ENCODE measurements around the gene OBSCN. TPM values are rescaled to one million over a fixed set of nuclear protein-coding genes. Genes with fewer than 3 reads are reported as not detected.
A peak's percentile ranks its signal among the peaks of the same experiment; 100 is the strongest.

OBSCN gene
- total and polyA plus RNA-seq, 5 donors = 144 to 234 (median 188) TPM

GRCh38 chr1:228277491-228278431 lies 69.9 kb downstream of the OBSCN start:
- no peak overlapping the region for H3K4me3 ChIP-seq (ENCODE audit: low read length)
- ATAC-seq = no peak
- no peak overlapping the region for H3K27ac ChIP-seq (ENCODE audit: low read length)
- H3K9me3 ChIP-seq (ENCODE audit: control insufficient read depth, low read length) = no peaks in the 10 kb centered on the region
- peak in 1 of 3 donors; percentile 47 for DNase-seq
- intact Hi-C loops (cut with DNase I) = no loop called here
- no peaks in the 10 kb centered on the region for H3K4me1 ChIP-seq (ENCODE audit: control insufficient read depth, insufficient read depth, low read length)
- 92% methylated on average over 36 of the region's 36 CpGs for WGBS
- no peaks in the 10 kb centered on the region for H3K27me3 ChIP-seq (ENCODE audit: control insufficient read depth, insufficient read depth)

- Histone ChIP-seq H3K27ac (ENCODE audit: low read length) (no peak overlapping the region), H3K9me3 (ENCODE audit: control insufficient read depth, low read length) (no peaks in the 10 kb centered on the region), H3K4me1 (ENCODE audit: control insufficient read depth, insufficient read depth, low read length) (no peaks in the 10 kb centered on the region), H3K27me3 (ENCODE audit: control insufficient read depth, insufficient read depth) (no peaks in the 10 kb centered on the region), H3K4me3 (ENCODE audit: low read length) (no peak overlapping the region)
- ATAC-seq (no peak), DNase-seq (peak in 1 of 3 donors; percentile 38)
- intact Hi-C loops (cut with DNase I) = no loop called here
- 94% methylated on average over 21 of the region's 21 CpGs for WGBS
These were observed 70.6 kb downstream of the OBSCN start for GRCh38 chr1:228278432-228278941.

- Histone ChIP-seq H3K27me3 (ENCODE audit: control insufficient read depth, insufficient read depth) (no peaks in the 10 kb centered on the region), H3K4me3 (ENCODE audit: low read length) (no peak overlapping the region), H3K4me1 (ENCODE audit: control insufficient read depth, insufficient read depth, low read length) (no peaks in the 10 kb centered on the region), H3K9me3 (ENCODE audit: control insufficient read depth, low read length) (no peaks in the 10 kb centered on the region), H3K27ac (ENCODE audit: low read length) (no peak overlapping the region)
- ATAC-seq (no peak), DNase-seq (peak in 1 of 3 donors; percentile 53)
- WGBS = 92% methylated on average over 27 of the region's 27 CpGs
- intact Hi-C loops (cut with DNase I) = no loop called here
These were observed 71.3 kb downstream of the OBSCN start for GRCh38 chr1:228279011-228279721.

- H3K27me3 ChIP-seq (ENCODE audit: control insufficient read depth, insufficient read depth) = no peaks in the 10 kb centered on the region
- intact Hi-C loops (cut with DNase I) = no loop called here
- H3K9me3 ChIP-seq (ENCODE audit: control insufficient read depth, low read length) = no peaks in the 10 kb centered on the region
- DNase-seq (peak in 1 of 3 donors; percentile 36), ATAC-seq (no peak)
- H3K27ac ChIP-seq (ENCODE audit: low read length) = no peak overlapping the region
- H3K4me3 ChIP-seq (ENCODE audit: low read length) = no peak overlapping the region
- WGBS = 88% methylated on average over 12 of the region's 12 CpGs
- no peaks in the 10 kb centered on the region for H3K4me1 ChIP-seq (ENCODE audit: control insufficient read depth, insufficient read depth, low read length)
These were observed 71.9 kb downstream of the OBSCN start for GRCh38 chr1:228279722-228280105.

- Histone ChIP-seq H3K27me3 (ENCODE audit: control insufficient read depth, insufficient read depth) (no peaks in the 10 kb centered on the region), H3K4me3 (ENCODE audit: low read length) (no peak overlapping the region), H3K27ac (ENCODE audit: low read length) (no peak overlapping the region), H3K9me3 (ENCODE audit: control insufficient read depth, low read length) (no peaks in the 10 kb centered on the region), H3K4me1 (ENCODE audit: control insufficient read depth, insufficient read depth, low read length) (no peaks in the 10 kb centered on the region)
- DNase-seq (peak in 1 of 3 donors; percentile 55), ATAC-seq (no peak)
- intact Hi-C loops (cut with DNase I) = no loop called here
- WGBS = 92% methylated on average over 48 of the region's 48 CpGs
These were observed 72.5 kb downstream of the OBSCN start for GRCh38 chr1:228280106-228280901.

- Histone ChIP-seq H3K9me3 (ENCODE audit: control insufficient read depth, low read length) (no peaks in the 10 kb centered on the region), H3K4me1 (ENCODE audit: control insufficient read depth, insufficient read depth, low read length) (no peaks in the 10 kb centered on the region), H3K4me3 (ENCODE audit: low read length) (no peak overlapping the region), H3K27ac (ENCODE audit: low read length) (no peak overlapping the region), H3K27me3 (ENCODE audit: control insufficient read depth, insufficient read depth) (no peaks in the 10 kb centered on the region)
- peak in 1 of 3 donors; percentile 44 for DNase-seq
- WGBS = 95% methylated on average over 15 of the region's 15 CpGs
- intact Hi-C loops (cut with DNase I) = no loop called here
- ATAC-seq = no peak
These were observed 73.2 kb downstream of the OBSCN start for GRCh38 chr1:228280961-228281591.

- H3K27ac ChIP-seq (ENCODE audit: low read length) = no peak overlapping the region
- no peaks in the 10 kb centered on the region for H3K27me3 ChIP-seq (ENCODE audit: control insufficient read depth, insufficient read depth)
- WGBS = 94% methylated on average over 16 of the region's 16 CpGs
- H3K9me3 ChIP-seq (ENCODE audit: control insufficient read depth, low read length) = no peaks in the 10 kb centered on the region
- H3K4me3 ChIP-seq (ENCODE audit: low read length) = no peak overlapping the region
- ATAC-seq = no peak
- no peaks in the 10 kb centered on the region for H3K4me1 ChIP-seq (ENCODE audit: control insufficient read depth, insufficient read depth, low read length)
- peak in 1 of 3 donors; percentile 49 for DNase-seq
- intact Hi-C loops (cut with DNase I) = no loop called here
These were observed 73.9 kb downstream of the OBSCN start for GRCh38 chr1:228281631-228282328.

- intact Hi-C loops (cut with DNase I) = no loop called here
- DNase-seq = peak in 1 of 3 donors; percentile 38
- Histone ChIP-seq H3K4me3 (ENCODE audit: low read length) (no peak overlapping the region), H3K4me1 (ENCODE audit: control insufficient read depth, insufficient read depth, low read length) (no peaks in the 10 kb centered on the region), H3K9me3 (ENCODE audit: control insufficient read depth, low read length) (no peaks in the 10 kb centered on the region), H3K27ac (ENCODE audit: low read length) (no peak overlapping the region), H3K27me3 (ENCODE audit: control insufficient read depth, insufficient read depth) (no peaks in the 10 kb centered on the region)
- ATAC-seq = no peak
- WGBS = 90% methylated on average over 17 of the region's 17 CpGs
These were observed 74.6 kb downstream of the OBSCN start for GRCh38 chr1:228282329-228283042.

- H3K27me3 ChIP-seq (ENCODE audit: control insufficient read depth, insufficient read depth) = no peaks in the 10 kb centered on the region
- DNase-seq (peak in 1 of 3 donors; percentile 53), ATAC-seq (no peak)
- H3K4me1 ChIP-seq (ENCODE audit: control insufficient read depth, insufficient read depth, low read length) = no peaks in the 10 kb centered on the region
- H3K4me3 ChIP-seq (ENCODE audit: low read length) = no peak overlapping the region
- WGBS = 89% methylated on average over 22 of the region's 22 CpGs
- intact Hi-C loops (cut with DNase I) = no loop called here
- no peaks in the 10 kb centered on the region for H3K9me3 ChIP-seq (ENCODE audit: control insufficient read depth, low read length)
- no peak overlapping the region for H3K27ac ChIP-seq (ENCODE audit: low read length)
These were observed 75.2 kb downstream of the OBSCN start for GRCh38 chr1:228283043-228283371.

Data from right cardiac atrium (tissue), 5 donors.